ENCODE results near the gene WASF1.

The WASF1 gene

GRCh38 chr6:110179406-110180227 is at the start of gene WASF1:
Gene WASF1, minus strand, starts transcription at chr6:110179670. Its CDS starts 52,069 bp downstream, at chr6:110127601.
- peak; percentile 93 for DNase-seq (ENCODE audit: low spot score)

GRCh38 chr6:110226261-110226660 is 46.8 kb upstream of the WASF1 start:
- no peak for DNase-seq (ENCODE audit: low spot score)

GRCh38 chr6:110221738-110222137 is 42.3 kb upstream of the WASF1 start:
- DNase-seq (ENCODE audit: low spot score) = no peak

GRCh38 chr6:110217266-110217665 is 37.8 kb upstream of the WASF1 start:
- no peak for DNase-seq (ENCODE audit: low spot score)

GRCh38 chr6:110216140-110216539 is 36.7 kb upstream of the WASF1 start:
- DNase-seq (ENCODE audit: low spot score) = no peak

- DNase-seq (ENCODE audit: low spot score) = no peak
Observed at GRCh38 chr6:110214338-110214737, 34.9 kb upstream of the WASF1 start.

- DNase-seq (ENCODE audit: low spot score) = no peak
Observed at GRCh38 chr6:110211753-110212152, 32.3 kb upstream of the WASF1 start.

- DNase-seq (ENCODE audit: low spot score) = no peak
Observed at GRCh38 chr6:110207652-110208051, 28.2 kb upstream of the WASF1 start.

GRCh38 chr6:110201151-110201884 is 21.8 kb upstream of the WASF1 start:
- DNase-seq (ENCODE audit: low spot score) = no peak

- DNase-seq (ENCODE audit: low spot score) = no peak
Observed at GRCh38 chr6:110198561-110198960, 19.1 kb upstream of the WASF1 start.

- DNase-seq (ENCODE audit: low spot score) = no peak
Observed at GRCh38 chr6:110196874-110197273, 17.4 kb upstream of the WASF1 start.

- DNase-seq (ENCODE audit: low spot score) = no peak
Observed at GRCh38 chr6:110195639-110196038, 16.2 kb upstream of the WASF1 start.

GRCh38 chr6:110191477-110191876 is 12.0 kb upstream of the WASF1 start:
- no peak for DNase-seq (ENCODE audit: low spot score)

GRCh38 chr6:110190726-110191125 is 11.3 kb upstream of the WASF1 start:
- DNase-seq (ENCODE audit: low spot score) = no peak

GRCh38 chr6:110188791-110189190 is 9.3 kb upstream of the WASF1 start:
- DNase-seq (ENCODE audit: low spot score) = no peak

- DNase-seq (ENCODE audit: low spot score) = no peak
Observed at GRCh38 chr6:110185879-110186278, 6.4 kb upstream of the WASF1 start.

- DNase-seq (ENCODE audit: low spot score) = no peak
Observed at GRCh38 chr6:110183292-110183885, 3.9 kb upstream of the WASF1 start.

- no peak for DNase-seq (ENCODE audit: low spot score)
Observed at GRCh38 chr6:110181131-110182030, 1.9 kb upstream of the WASF1 start.

GRCh38 chr6:110180228-110181008 is 948 bp upstream of the WASF1 start, which contains the start of gene CDC40:
Gene CDC40, plus strand, starts transcription at chr6:110180427. Its CDS starts 18 bp downstream, at chr6:110180445.
- DNase-seq (ENCODE audit: low spot score) = peak; percentile 49

GRCh38 chr6:110178626-110179405 is 654 bp downstream of the WASF1 start:
- DNase-seq (ENCODE audit: low spot score) = peak; percentile 45
